A673 (cell line): Measurements from ENCODE around the gene PLA2G4B. TPM values are rescaled to one million over a fixed set of nuclear protein-coding genes. Genes with fewer than 3 reads are reported as not detected.

ENCODE experiments used
- BruUV-seq: library from RNA; stranded (reverse); fragments of 400-500 nt; replicated peaks from 2 replicates; lab custom pipeline; 2021; lab: Mats Ljungman, UMichigan
- CTCF ChIA-PET: fragments of 300-600 bp; sonication (Branson Sonifier 250); formaldehyde crosslinking; loops from one replicate; lab custom pipeline; 2022; ENCODE audit warnings: antibody characterized with exemption; lab: Charles Lee
- POLR2A ChIA-PET: fragments of 300-600 bp; sonication (Branson Sonifier 250); formaldehyde crosslinking; loops from one replicate; lab custom pipeline; 2022; ENCODE audit warnings: antibody characterized with exemption; ENCODE audit not compliant: low non-redundant PET; lab: Charles Lee
- DNase-seq: peaks from one replicate; pipeline ENCODE4 v3.0.0-alpha.2; 2015; ENCODE audit warnings: low spot score
- H3K27ac ChIP-seq: fragments of 200-600 bp; sonication (generic); 2 replicates; pipeline ENCODE4 v1.5.1; 2016; ENCODE audit warnings: mixed run types, low read depth, mild to moderate bottlenecking, mixed read lengths, antibody characterized with exemption, low read length; ENCODE audit not compliant: poor library complexity, severe bottlenecking
- H3K27me3 ChIP-seq: fragments of 200-600 bp; sonication (generic); replicated peaks from 2 replicates; pipeline ENCODE4 v1.6.1; 2017; ENCODE audit warnings: mixed run types, low read depth, mild to moderate bottlenecking, mixed read lengths, antibody characterized with exemption, low read length; ENCODE audit not compliant: insufficient read depth, poor library complexity
- H3K36me3 ChIP-seq: fragments of 200-600 bp; sonication (generic); 2 replicates; pipeline ENCODE4 v1.6.1; 2016; ENCODE audit warnings: mixed run types, mild to moderate bottlenecking, mixed read lengths, antibody characterized with exemption, low read length; ENCODE audit not compliant: insufficient read depth, poor library complexity, severe bottlenecking
- H3K4me1 ChIP-seq: fragments of 200-600 bp; sonication (generic); 2 replicates; pipeline ENCODE4 v1.6.1; 2017; ENCODE audit warnings: mixed run types, mild to moderate bottlenecking, mixed read lengths, antibody characterized with exemption, low read length; ENCODE audit not compliant: insufficient read depth, poor library complexity, severe bottlenecking
- H3K4me3 ChIP-seq: fragments of 200-600 bp; sonication (generic); 2 replicates; pipeline ENCODE4 v1.5.1; 2016; ENCODE audit warnings: low read depth, mixed run types, mild to moderate bottlenecking, mixed read lengths, low read length; ENCODE audit not compliant: poor library complexity, severe bottlenecking
- H3K9me3 ChIP-seq: fragments of 200-600 bp; sonication (generic); 2 replicates; pipeline ENCODE4 v1.6.1; 2016; ENCODE audit warnings: mixed run types, low read depth, mild to moderate bottlenecking, mixed read lengths, antibody characterized with exemption, low read length; ENCODE audit not compliant: poor library complexity, severe bottlenecking
- EZH2 ChIP-seq: fragments of 200-600 bp; sonication (generic); IDR thresholded peaks from 2 replicates; pipeline ENCODE4 v1.6.1; 2017; ENCODE audit warnings: borderline replicate concordance, low read depth, mild to moderate bottlenecking, mixed read lengths, antibody characterized with exemption, low read length; ENCODE audit not compliant: poor library complexity, severe bottlenecking
- intact Hi-C: fragments of 100-400 bp; cut with micrococcal nuclease; formaldehyde crosslinking; loops from one replicate; pipeline ENCODE4 v1.10.0; 2022; ENCODE audit not compliant: unreplicated experiment
- total RNA-seq: library from RNA; stranded (reverse); gene quantifications from 2 replicates; pipeline ENCODE4 v1.2.3, GENCODE V29; 2021
- TF ChIP-seq, protein P1 (sequence below): fragments of 300-800, 200-600 bp; sonication (generic); conservative IDR thresholded peaks from 2 replicates; pipeline ENCODE4 v1.5.1; 2017; ENCODE audit warnings: low read depth, mild to moderate bottlenecking, antibody characterized with exemption, low read length, moderate library complexity, mixed read lengths

Gene PLA2G4B
- total RNA-seq, 1 experiment from 2014 or later = 7.4 TPM

GRCh38 chr15:41841131-41841530, 2.5 kb downstream of the PLA2G4B start:
- H3K36me3 ChIP-seq = peaks cover 2% of the 10 kb centered on the region
- intact Hi-C loops = no loop called here
- no peaks in the 10 kb centered on the region for H3K27me3 ChIP-seq
- ChIA-PET CTCF (no interaction called here), POLR2A (no interaction called here)
- no peak overlapping the region for H3K4me3 ChIP-seq
- TF ChIP-seq EZH2 = no peak
- TF ChIP-seq, protein P1, sequence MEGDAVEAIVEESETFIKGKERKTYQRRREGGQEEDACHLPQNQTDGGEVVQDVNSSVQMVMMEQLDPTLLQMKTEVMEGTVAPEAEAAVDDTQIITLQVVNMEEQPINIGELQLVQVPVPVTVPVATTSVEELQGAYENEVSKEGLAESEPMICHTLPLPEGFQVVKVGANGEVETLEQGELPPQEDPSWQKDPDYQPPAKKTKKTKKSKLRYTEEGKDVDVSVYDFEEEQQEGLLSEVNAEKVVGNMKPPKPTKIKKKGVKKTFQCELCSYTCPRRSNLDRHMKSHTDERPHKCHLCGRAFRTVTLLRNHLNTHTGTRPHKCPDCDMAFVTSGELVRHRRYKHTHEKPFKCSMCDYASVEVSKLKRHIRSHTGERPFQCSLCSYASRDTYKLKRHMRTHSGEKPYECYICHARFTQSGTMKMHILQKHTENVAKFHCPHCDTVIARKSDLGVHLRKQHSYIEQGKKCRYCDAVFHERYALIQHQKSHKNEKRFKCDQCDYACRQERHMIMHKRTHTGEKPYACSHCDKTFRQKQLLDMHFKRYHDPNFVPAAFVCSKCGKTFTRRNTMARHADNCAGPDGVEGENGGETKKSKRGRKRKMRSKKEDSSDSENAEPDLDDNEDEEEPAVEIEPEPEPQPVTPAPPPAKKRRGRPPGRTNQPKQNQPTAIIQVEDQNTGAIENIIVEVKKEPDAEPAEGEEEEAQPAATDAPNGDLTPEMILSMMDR = no peak
- no peaks in the 10 kb centered on the region for H3K9me3 ChIP-seq
- no TSS peak for BruUV-seq
- no peak for DNase-seq
- no peak overlapping the region for H3K27ac ChIP-seq
- peaks cover 13% of the 10 kb centered on the region for H3K4me1 ChIP-seq

DNA sequence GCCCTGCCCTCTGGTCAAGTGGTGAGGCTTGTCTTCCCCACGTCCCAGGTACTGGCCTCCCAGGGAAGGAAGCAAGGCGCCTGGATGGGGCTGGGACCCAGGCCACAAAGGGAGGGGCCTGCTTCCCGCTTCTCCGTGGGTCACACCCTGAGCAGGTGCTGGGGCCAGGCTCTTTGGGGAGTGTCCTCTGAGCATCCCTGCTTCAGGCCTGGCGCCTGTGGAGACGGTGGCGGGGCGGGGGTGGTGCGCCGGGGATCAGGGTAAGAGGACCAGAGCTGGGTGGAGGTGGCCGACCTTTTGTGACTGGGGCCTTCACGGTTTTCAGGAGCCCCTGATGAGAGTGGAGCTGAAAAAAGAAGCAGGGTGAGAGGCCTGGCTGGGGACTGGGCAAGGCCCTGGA, 3.6 kb downstream of the PLA2G4B start:
- ChIA-PET POLR2A (no interaction called here), CTCF (no interaction called here)
- TF ChIP-seq, protein P1 = no peak
- no peak for TF ChIP-seq EZH2
- Histone ChIP-seq H3K27ac (no peak overlapping the region), H3K4me3 (no peak overlapping the region), H3K9me3 (no peaks in the 10 kb centered on the region), H3K36me3 (peaks cover 9% of the 10 kb centered on the region), H3K27me3 (no peaks in the 10 kb centered on the region), H3K4me1 (peaks cover 13% of the 10 kb centered on the region)
- intact Hi-C loops = no loop called here
- no peak for DNase-seq
- no TSS peak for BruUV-seq

DNA sequence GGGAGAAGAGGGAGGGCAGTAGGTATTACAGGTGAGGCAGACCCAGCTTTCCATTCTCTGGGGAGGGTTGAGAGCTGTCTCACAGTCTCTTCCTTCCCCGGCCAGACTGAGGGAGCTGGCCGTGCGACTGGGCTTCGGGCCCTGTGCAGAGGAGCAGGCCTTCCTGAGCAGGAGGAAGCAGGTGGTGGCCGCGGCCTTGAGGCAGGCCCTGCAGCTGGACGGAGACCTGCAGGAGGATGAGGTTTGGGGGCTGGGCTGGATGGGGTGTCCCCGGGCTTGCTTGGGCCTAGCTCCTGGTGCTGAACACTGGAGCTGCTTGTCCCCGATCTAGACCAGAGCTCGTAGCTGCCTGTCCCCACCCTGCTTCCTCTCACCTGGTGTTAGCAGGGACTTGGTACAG, 4.9 kb downstream of the PLA2G4B start:
- peaks cover 13% of the 10 kb centered on the region for H3K4me1 ChIP-seq
- H3K27ac ChIP-seq = no peak overlapping the region
- TF ChIP-seq, protein P1 = no peak
- TF ChIP-seq EZH2 = no peak
- no peak overlapping the region for H3K4me3 ChIP-seq
- H3K9me3 ChIP-seq = no peaks in the 10 kb centered on the region
- peaks cover 9% of the 10 kb centered on the region for H3K36me3 ChIP-seq
- ChIA-PET POLR2A (no interaction called here), CTCF (no interaction called here)
- BruUV-seq = no TSS peak
- intact Hi-C loops = no loop called here
- no peak for DNase-seq
- H3K27me3 ChIP-seq = no peaks in the 10 kb centered on the region
